Endothelial cell of umbilical vein (primary cell): ENCODE results near the gene RBM3. TPM values are rescaled to one million over a fixed set of nuclear protein-coding genes. Genes with fewer than 3 reads are reported as not detected.

ENCODE experiments used
- BruUV-seq: library from RNA; stranded (reverse); fragments of 400-500 nt; replicated peaks from 2 replicates; lab custom pipeline; 2021; lab: Mats Ljungman, UMichigan
- CTCF ChIA-PET: fragments of 300-600, 350-600 bp; sonication (Branson Sonifier 250); formaldehyde crosslinking; loops from one replicate; lab custom pipeline; 2021; ENCODE audit warnings: antibody characterized with exemption, inconsistent platforms; lab: Charles Lee
- POLR2A ChIA-PET: fragments of 300-600, 350-600 bp; sonication (Branson Sonifier 250); formaldehyde crosslinking; loops from one replicate; lab custom pipeline; 2021; ENCODE audit warnings: antibody characterized with exemption, inconsistent platforms; lab: Charles Lee
- DNase-seq: peaks from one replicate; pipeline ENCODE4 v3.0.0-alpha.2; 2011; ENCODE audit warnings: low read depth, low spot score
- FAIRE-seq: peaks from 2 replicates; lab custom pipeline; 2011; peaks lifted over from hg19 to GRCh38; lab: Jason Lieb, UNC
- H2AFZ ChIP-seq: 2 replicates; pipeline ENCODE4 v1.6.0; 2012; ENCODE audit warnings: low read depth, low read length, control low read depth, inconsistent platforms
- H3K27ac ChIP-seq: 2 replicates; pipeline ENCODE4 v1.5.1; 2011; ENCODE audit warnings: low read depth, mild to moderate bottlenecking, control low read depth, low read length, moderate library complexity; ENCODE audit not compliant: insufficient read depth
- H3K27me3 ChIP-seq, 2 experiments: 2 replicates each; pipeline versions ENCODE4 v1.6.0 to v1.6.1; 2011; ENCODE audit warnings: low read length in 2 of 2, mixed read lengths in 1 of 2; ENCODE audit not compliant: control insufficient read depth in 2 of 2, insufficient read depth in 2 of 2
- H3K36me3 ChIP-seq, 2 experiments: 2 replicates in 1 of 2; 3 replicates in 1 of 2; pipeline ENCODE4 v1.5.1; 2011; ENCODE audit warnings: low read length in 2 of 2, mild to moderate bottlenecking in 1 of 2, moderate library complexity in 1 of 2; ENCODE audit not compliant: control insufficient read depth in 2 of 2, insufficient read depth in 2 of 2; ENCODE audit errors: extremely low read depth in 1 of 2
- H3K4me1 ChIP-seq: 3 replicates; pipeline ENCODE4 v1.5.1; 2011; ENCODE audit warnings: mild to moderate bottlenecking, low read length; ENCODE audit not compliant: control insufficient read depth, insufficient read depth; ENCODE audit errors: extremely low read depth
- H3K4me2 ChIP-seq: 2 replicates; pipeline ENCODE4 v1.6.1; 2011; ENCODE audit warnings: low read length, control low read depth, mixed read lengths; ENCODE audit not compliant: insufficient read depth
- H3K4me3 ChIP-seq, 3 experiments: fragments of 200-600 bp in 1 of 3; sonication (generic), shearing (Covaris generic) in 1 of 3; replicated peaks in 1 of 3; 2 replicates each; pipeline ENCODE4 v1.5.1; 2011 to 2016; ENCODE audit warnings: control low read depth in 3 of 3, low read length in 3 of 3, mild to moderate bottlenecking in 2 of 3, inconsistent platforms in 1 of 3, low read depth in 1 of 3, moderate library complexity in 1 of 3; ENCODE audit not compliant: insufficient read depth in 1 of 3
- H3K79me2 ChIP-seq: 2 replicates; pipeline ENCODE4 v1.6.0; 2012; ENCODE audit warnings: low read length, inconsistent platforms; ENCODE audit not compliant: control insufficient read depth, insufficient read depth
- H3K9ac ChIP-seq: replicated peaks from 2 replicates; pipeline ENCODE3; 2011; ENCODE audit warnings: low read length, control low read depth; ENCODE audit not compliant: insufficient read depth; ENCODE audit errors: extremely low read depth
- H3K9me1 ChIP-seq: replicated peaks from 3 replicates; pipeline ENCODE4 v1.6.0; 2011; ENCODE audit warnings: mild to moderate bottlenecking, low read length; ENCODE audit not compliant: control insufficient read depth, insufficient read depth; ENCODE audit errors: extremely low read depth
- H3K9me3 ChIP-seq: replicated peaks from 2 replicates; pipeline ENCODE4 v1.5.1; 2012; ENCODE audit warnings: low read length, inconsistent platforms; ENCODE audit not compliant: control insufficient read depth, insufficient read depth
- H4K20me1 ChIP-seq: replicated peaks from 2 replicates; pipeline ENCODE3; 2011; ENCODE audit warnings: mild to moderate bottlenecking, low read length; ENCODE audit not compliant: control insufficient read depth, insufficient read depth; ENCODE audit errors: extremely low read depth
- EZH2 ChIP-seq: IDR thresholded peaks from 2 replicates; pipeline ENCODE4 v1.6.1; 2012; ENCODE audit warnings: borderline replicate concordance, low read depth, mild to moderate bottlenecking, moderate library complexity, low read length, inconsistent platforms; ENCODE audit not compliant: severe bottlenecking
- FOS ChIP-seq: IDR thresholded peaks from 2 replicates; pipeline ENCODE4 v1.6.1; 2011; ENCODE audit warnings: mild to moderate bottlenecking, low read length, moderate library complexity, borderline replicate concordance; ENCODE audit not compliant: insufficient read depth
- GATA2 ChIP-seq: IDR thresholded peaks from 2 replicates; pipeline ENCODE4 v1.7.0; 2011; ENCODE audit warnings: low read depth, mild to moderate bottlenecking, moderate library complexity, mixed read lengths, low read length; ENCODE audit not compliant: insufficient read length, insufficient read depth
- JUN ChIP-seq: IDR thresholded peaks from 2 replicates; pipeline ENCODE4 v1.6.1; 2011; ENCODE audit warnings: borderline replicate concordance, low read depth; ENCODE audit not compliant: insufficient read length, insufficient read depth
- MYC ChIP-seq: IDR thresholded peaks from one replicate; pipeline ENCODE4 v1.6.1; 2011; ENCODE audit warnings: mild to moderate bottlenecking, low read depth, low read length
- POLR2A ChIP-seq: IDR thresholded peaks from 2 replicates; pipeline ENCODE4 v1.6.1; 2012; ENCODE audit warnings: low read depth, mild to moderate bottlenecking, control low read depth, low read length
- POLR2AphosphoS5 ChIP-seq: IDR thresholded peaks from 2 replicates; pipeline ENCODE4 v1.6.1; 2012; ENCODE audit warnings: low read depth, mild to moderate bottlenecking, control low read depth, low read length, moderate library complexity; ENCODE audit not compliant: insufficient read depth
- dilution Hi-C: fragments of 300-500 bp; cut with MboI; formaldehyde crosslinking; loops from one replicate; pipeline ENCODE4 v1.15.0; 2019; ENCODE audit warnings: low sequenced_read_pairs; ENCODE audit not compliant: extremely low pct_ligation_motif_present
- intact Hi-C: fragments of 100-400 bp; cut with micrococcal nuclease; formaldehyde crosslinking; loops from one replicate; pipeline ENCODE4 v1.10.0; 2022
- polyA plus RNA-seq, 4 experiments: library from polyadenylated mRNA; depleted of rRNA in 3 of 4; stranded (reverse) in 3 of 4; unstranded in 1 of 4; fragments of >200 nt; gene quantifications; 2 replicates each; pipeline versions ENCODE4 v1.2.1 to v1.2.3, GENCODE V29; 2011 to 2012; ENCODE audit warnings: missing spikeins in 1 of 4
- total RNA-seq: library from RNA; stranded (reverse); gene quantifications from 2 replicates; pipeline ENCODE4 v1.2.3, GENCODE V29; 2021
- TF ChIP-seq, protein P1 (sequence below), 2 donors: IDR thresholded peaks; 1 replicate in 1 of 2; 2 replicates in 1 of 2; pipeline ENCODE4 v1.5.1; 2011; ENCODE audit warnings: low read length in 2 of 2, mild to moderate bottlenecking in 2 of 2, moderate library complexity in 2 of 2, control low read depth in 1 of 2, inconsistent platforms in 1 of 2, low read depth in 1 of 2; ENCODE audit not compliant: insufficient read depth in 1 of 2; ENCODE audit errors: extremely low read depth in 1 of 2
- TF ChIP-seq, protein P2 (sequence below): IDR thresholded peaks from 2 replicates; pipeline ENCODE4 v1.6.1; 2011; ENCODE audit not compliant: insufficient read depth, insufficient read length

RBM3 gene
- total and polyA plus RNA-seq, 2 donors (not counting 3 experiments of a cell fraction or from before 2014, with no cell fraction given), result 313 to 477 TPM

DNA sequence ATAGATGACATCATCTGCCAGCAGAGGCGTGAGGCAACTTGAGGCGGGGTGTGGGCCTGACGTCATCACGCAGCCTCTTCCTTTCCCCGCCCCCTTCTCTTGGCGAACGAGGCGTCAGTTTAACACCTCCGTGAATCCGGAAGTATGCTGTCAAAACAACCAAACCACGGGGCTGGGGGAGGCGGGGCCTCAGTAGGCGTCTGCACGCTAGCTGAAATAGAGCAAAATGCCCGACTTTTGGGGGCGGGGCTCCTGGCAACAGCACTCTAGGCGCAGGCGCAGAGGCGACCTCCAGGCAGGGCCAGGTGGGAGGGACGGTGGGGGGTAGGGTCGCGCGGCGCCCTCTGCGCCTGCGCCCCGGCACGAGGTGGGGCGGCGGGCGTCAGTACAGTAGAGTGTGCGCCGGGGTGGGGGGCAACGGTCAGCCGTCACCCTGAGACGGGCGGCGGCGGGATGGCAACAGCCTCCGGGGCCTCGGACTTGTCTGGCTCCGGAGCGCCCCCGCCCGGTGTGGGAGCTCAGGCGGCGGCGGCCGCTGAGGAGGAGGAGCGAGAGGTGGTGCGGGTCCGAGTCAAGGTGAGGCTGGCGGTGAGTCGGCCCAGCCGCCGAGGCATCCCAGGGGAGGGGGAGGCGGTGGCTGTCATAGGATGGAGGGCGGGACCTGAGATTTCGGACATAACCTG lies 34.8 kb upstream of the RBM3 start, which contains the start of gene TBC1D25:
Gene TBC1D25 (plus strand): TSS at position 370 of the 683 bp plus-strand sequence. CDS start 84 bp downstream, at position 454.
- H2AFZ ChIP-seq, result peak within 1 kb of the TSS; percentile 68
- peak within 1 kb of the TSS; percentile 71 for H3K27ac ChIP-seq
- peaks cover 7% of the 10 kb centered on the region for H3K4me1 ChIP-seq
- H3K36me3 ChIP-seq, result no peaks in the 10 kb centered on the region
- dilution Hi-C loops, result no loop called here
- H3K9ac ChIP-seq, result peak within 1 kb of the TSS; percentile 77
- TSS peak; percentile 19 for BruUV-seq
- H3K4me2 ChIP-seq, result peak within 1 kb of the TSS; percentile 43
- TF ChIP-seq JUN (peak; percentile 76), MYC (no peak), POLR2A (no peak), FOS (no peak), GATA2 (no peak), POLR2AphosphoS5 (no peak), EZH2 (no peak)
- TF ChIP-seq, protein P1, sequence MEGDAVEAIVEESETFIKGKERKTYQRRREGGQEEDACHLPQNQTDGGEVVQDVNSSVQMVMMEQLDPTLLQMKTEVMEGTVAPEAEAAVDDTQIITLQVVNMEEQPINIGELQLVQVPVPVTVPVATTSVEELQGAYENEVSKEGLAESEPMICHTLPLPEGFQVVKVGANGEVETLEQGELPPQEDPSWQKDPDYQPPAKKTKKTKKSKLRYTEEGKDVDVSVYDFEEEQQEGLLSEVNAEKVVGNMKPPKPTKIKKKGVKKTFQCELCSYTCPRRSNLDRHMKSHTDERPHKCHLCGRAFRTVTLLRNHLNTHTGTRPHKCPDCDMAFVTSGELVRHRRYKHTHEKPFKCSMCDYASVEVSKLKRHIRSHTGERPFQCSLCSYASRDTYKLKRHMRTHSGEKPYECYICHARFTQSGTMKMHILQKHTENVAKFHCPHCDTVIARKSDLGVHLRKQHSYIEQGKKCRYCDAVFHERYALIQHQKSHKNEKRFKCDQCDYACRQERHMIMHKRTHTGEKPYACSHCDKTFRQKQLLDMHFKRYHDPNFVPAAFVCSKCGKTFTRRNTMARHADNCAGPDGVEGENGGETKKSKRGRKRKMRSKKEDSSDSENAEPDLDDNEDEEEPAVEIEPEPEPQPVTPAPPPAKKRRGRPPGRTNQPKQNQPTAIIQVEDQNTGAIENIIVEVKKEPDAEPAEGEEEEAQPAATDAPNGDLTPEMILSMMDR (IDR thresholded peaks at IDR 0.05; ENCODE audit: extremely low read depth in 1 of 2, insufficient read depth in 1 of 2, low read depth in 1 of 2, low read length in 2 of 2), result peak; percentile 23 to 44
- TF ChIP-seq, protein P2, sequence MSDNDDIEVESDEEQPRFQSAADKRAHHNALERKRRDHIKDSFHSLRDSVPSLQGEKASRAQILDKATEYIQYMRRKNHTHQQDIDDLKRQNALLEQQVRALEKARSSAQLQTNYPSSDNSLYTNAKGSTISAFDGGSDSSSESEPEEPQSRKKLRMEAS, result peak; percentile 40
- no peaks in the 10 kb centered on the region for H3K9me1 ChIP-seq
- FAIRE-seq (peak; percentile 99), DNase-seq (peak; percentile 97)
- H3K9me3 ChIP-seq, result no peaks in the 10 kb centered on the region
- H3K27me3 ChIP-seq, result no peaks in the 10 kb centered on the region
- CTCF ChIA-PET, result interaction anchor here (0.8 to 1.6 kb wide), 8 partner anchors 8 to 92 kb away, joined by 3 to 11 read pairs (median 5); partner anchors contain the start of gene EBP
- peak within 1 kb of the TSS; percentile 52 to 88 (median 61) for H3K4me3 ChIP-seq
- peaks cover 13% of the 10 kb centered on the region for H3K79me2 ChIP-seq
- no peaks in the 10 kb centered on the region for H4K20me1 ChIP-seq
- POLR2A ChIA-PET, result interaction anchor here (0.7 to 1.7 kb wide), 3 partner anchors 18 to 54 kb away, joined by 3 to 7 read pairs (median 4); partner anchors contain the start of gene RBM3
- intact Hi-C loops, result loop anchor here (1.0 to 2.0 kb wide), 4 partner anchors 31 to 57 kb away; partner anchors contain the start of genes RBM3 and WDR13
